HCT116 (cell line): ENCODE results near the gene PPEF1. TPM values are rescaled to one million over a fixed set of nuclear protein-coding genes. Genes with fewer than 3 reads are reported as not detected.

ENCODE experiments used
- ATAC-seq: fragments of 200-7000 bp; cut with Tn5 transposase; 2 replicates; pipeline ENCODE4 v1.9.1; 2020; ENCODE audit warnings: mild to moderate bottlenecking, moderate library complexity
- BruUV-seq: library from RNA; stranded (reverse); fragments of 400-500 nt; replicated peaks from 2 replicates; lab custom pipeline; 2021; lab: Mats Ljungman, UMichigan
- CTCF ChIA-PET: fragments of 300-600 bp; sonication (Branson Sonifier 250); formaldehyde crosslinking; loops from one replicate; lab custom pipeline; 2021; ENCODE audit warnings: antibody characterized with exemption; lab: Charles Lee
- POLR2A ChIA-PET: fragments of 300-600, 350-600 bp; sonication (Branson Sonifier 250); formaldehyde crosslinking; loops from one replicate; lab custom pipeline; 2021; ENCODE audit warnings: antibody characterized with exemption; lab: Charles Lee
- RAD21 ChIA-PET, 2 experiments: fragments of 300-600 bp; sonication (Branson Sonifier 250); formaldehyde crosslinking; loops; one replicate each; lab custom pipeline; 2023; ENCODE audit warnings: low total read pairs in 2 of 2; ENCODE audit not compliant: uncharacterized antibody in 2 of 2, unreplicated experiment in 2 of 2, low non-redundant PET in 1 of 2; lab: Charles Lee
- DNase-seq: peaks from one replicate; pipeline ENCODE4 v3.0.0-alpha.2; 2010; ENCODE audit warnings: low read depth, low spot score
- H2AFZ ChIP-seq: fragments of 200-600 bp; shearing (Covaris generic), sonication (generic); 2 replicates; pipeline ENCODE4 v1.6.1; 2017; ENCODE audit warnings: low read depth, mixed run types, mixed read lengths, antibody characterized with exemption, low read length; ENCODE audit not compliant: poor library complexity, severe bottlenecking
- H3K27ac ChIP-seq: 2 replicates; pipeline ENCODE4 v1.5.1; 2012; ENCODE audit warnings: low read depth, low read length
- H3K27me3 ChIP-seq: fragments of 200-600 bp; sonication (generic); 2 replicates; pipeline ENCODE4 v1.6.1; 2016; ENCODE audit warnings: mixed run types, low read length, mixed read lengths; ENCODE audit not compliant: insufficient read depth
- H3K36me3 ChIP-seq, 2 experiments: fragments of 200-500 bp in 1 of 2; fragments of 200-600 bp in 1 of 2; sonication (Bioruptor generic) in 1 of 2; sonication (generic) in 1 of 2; 2 replicates each; pipeline versions ENCODE4 v1.5.1 to v1.6.1; 2014 to 2016; ENCODE audit warnings: low read length in 2 of 2, inconsistent platforms in 1 of 2, mixed read lengths in 1 of 2, mixed run types in 1 of 2; ENCODE audit not compliant: insufficient read depth in 2 of 2, control insufficient read depth in 1 of 2
- H3K4me1 ChIP-seq, 2 experiments: fragments of 200-600 bp in 1 of 2; sonication (generic) in 1 of 2; 2 replicates each; pipeline versions ENCODE4 v1.5.1 to v1.6.1; 2012 to 2017; ENCODE audit warnings: low read length in 2 of 2, inconsistent platforms in 1 of 2, mild to moderate bottlenecking in 1 of 2, mixed read lengths in 1 of 2, mixed run types in 1 of 2, moderate library complexity in 1 of 2; ENCODE audit not compliant: insufficient read depth in 2 of 2, control insufficient read depth in 1 of 2
- H3K4me2 ChIP-seq: fragments of 200-600 bp; sonication (generic); 2 replicates; pipeline ENCODE4 v1.6.1; 2017; ENCODE audit warnings: mixed run types, low read length, mixed read lengths
- H3K4me3 ChIP-seq, 2 experiments: fragments of 200-600 bp in 1 of 2; sonication (generic) in 1 of 2; replicated peaks in 1 of 2; 2 replicates each; pipeline ENCODE4 v1.5.1; 2011 to 2016; ENCODE audit warnings: low read length in 2 of 2, control low read depth in 1 of 2, low read depth in 1 of 2, mild to moderate bottlenecking in 1 of 2, mixed read lengths in 1 of 2, mixed run types in 1 of 2
- H3K79me2 ChIP-seq: fragments of 200-600 bp; sonication (generic); 2 replicates; pipeline ENCODE4 v1.6.1; 2017; ENCODE audit warnings: mild to moderate bottlenecking, mixed run types, low read length, moderate library complexity, mixed read lengths; ENCODE audit not compliant: insufficient read depth
- H3K9ac ChIP-seq: fragments of 200-600 bp; sonication (generic); 2 replicates; pipeline ENCODE4 v1.6.1; 2016; ENCODE audit warnings: low read length, mixed read lengths
- H3K9me2 ChIP-seq: fragments of 200-600 bp; sonication (generic), shearing (Covaris generic); 2 replicates; pipeline ENCODE4 v1.6.1; 2017; ENCODE audit warnings: mixed run types, mild to moderate bottlenecking, moderate library complexity; ENCODE audit not compliant: insufficient read depth
- H3K9me3 ChIP-seq, 2 experiments: fragments of 200-500 bp in 1 of 2; fragments of 200-600 bp in 1 of 2; sonication (Bioruptor generic) in 1 of 2; sonication (generic) in 1 of 2; 2 replicates each; pipeline ENCODE4 v1.6.1; 2014 to 2017; ENCODE audit warnings: low read length in 2 of 2, mixed read lengths in 2 of 2, inconsistent platforms in 1 of 2, low read depth in 1 of 2, mild to moderate bottlenecking in 1 of 2, mixed run types in 1 of 2, moderate library complexity in 1 of 2; ENCODE audit not compliant: control insufficient read depth in 1 of 2, insufficient read depth in 1 of 2
- H4K20me1 ChIP-seq: fragments of 200-600 bp; sonication (generic), shearing (Covaris generic); 2 replicates; pipeline ENCODE4 v1.6.1; 2017; ENCODE audit warnings: mixed run types, mild to moderate bottlenecking, moderate library complexity; ENCODE audit not compliant: insufficient read depth
- CBX3 ChIP-seq: IDR thresholded peaks from 2 replicates; pipeline ENCODE4 v1.6.1; 2012; ENCODE audit warnings: low read depth
- CEBPB ChIP-seq: IDR thresholded peaks from 2 replicates; pipeline ENCODE4 v1.6.1; 2012; ENCODE audit warnings: low read depth
- ELF1 ChIP-seq: IDR thresholded peaks from 2 replicates; pipeline ENCODE4 v1.6.1; 2012; ENCODE audit warnings: low read depth, borderline replicate concordance
- FOSL1 ChIP-seq: IDR thresholded peaks from 2 replicates; pipeline ENCODE4 v1.6.1; 2012; ENCODE audit warnings: low read depth
- JUND ChIP-seq: IDR thresholded peaks from 2 replicates; pipeline ENCODE4 v1.6.1; 2012
- POLR2A ChIP-seq: IDR thresholded peaks from 2 replicates; pipeline ENCODE4 v1.7.0; 2011; ENCODE audit warnings: borderline replicate concordance; ENCODE audit not compliant: insufficient read depth, insufficient read length; ENCODE audit errors: extremely low read depth
- RAD21 ChIP-seq: IDR thresholded peaks from 2 replicates; pipeline ENCODE4 v1.6.1; 2012; ENCODE audit warnings: low read depth, mild to moderate bottlenecking
- SP1 ChIP-seq: IDR thresholded peaks from 2 replicates; pipeline ENCODE4 v1.6.1; 2012; ENCODE audit warnings: low read depth
- intact Hi-C: fragments of 100-400 bp; cut with micrococcal nuclease; formaldehyde crosslinking; loops from 2 replicates; pipeline ENCODE4 v1.10.0; 2022
- total RNA-seq: library from RNA; stranded (reverse); gene quantifications from one replicate; pipeline ENCODE4 v1.2.1, GENCODE V29; 2021; ENCODE audit not compliant: unreplicated experiment
- TF ChIP-seq, protein P1 (sequence below): IDR thresholded peaks from 2 replicates; pipeline ENCODE4 v1.6.1; 2012
- TF ChIP-seq, protein P2 (sequence below): IDR thresholded peaks from 2 replicates; pipeline ENCODE4 v1.6.1; 2011; ENCODE audit warnings: mild to moderate bottlenecking, low read length, moderate library complexity; ENCODE audit not compliant: insufficient replicate concordance; ENCODE audit errors: extremely low read depth

Gene PPEF1
- total RNA-seq, 1 experiment from 2014 or later = not detected

DNA sequence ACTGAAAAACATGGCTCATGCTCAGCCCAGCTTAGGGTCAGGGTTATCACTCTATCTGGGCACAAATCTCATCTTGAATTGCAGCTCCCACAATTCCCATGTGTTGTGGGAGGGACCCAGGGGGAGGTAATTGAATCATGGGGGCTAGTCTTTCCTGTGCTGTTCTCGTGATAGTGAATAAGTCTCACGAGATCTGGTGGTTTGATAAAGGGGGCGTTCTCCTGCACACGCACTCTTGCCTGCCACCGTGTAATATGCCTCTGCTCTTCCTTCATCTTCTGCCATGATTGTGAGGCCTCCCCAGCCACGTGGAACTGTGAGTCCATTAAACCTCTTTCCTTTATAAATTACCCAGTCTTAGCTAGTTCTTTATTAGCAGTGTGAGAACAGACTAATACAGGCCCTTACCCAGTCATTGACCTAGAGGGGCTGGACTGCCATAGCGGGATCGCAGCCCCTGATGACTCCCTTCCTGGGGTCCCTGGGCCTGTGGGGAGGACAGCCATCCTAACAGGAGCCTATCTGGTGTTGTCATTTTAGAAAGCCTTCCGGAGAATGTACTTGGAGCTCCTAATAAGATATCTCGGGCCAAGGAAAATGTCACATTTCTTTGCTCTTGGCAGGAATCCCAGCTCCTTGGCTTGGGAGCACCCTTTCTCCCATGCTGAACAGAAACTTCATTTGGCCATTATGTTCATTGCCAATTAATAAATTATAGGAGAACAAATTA is 163.9 kb downstream of the PPEF1 start:
- Histone ChIP-seq H3K4me2 (no peak overlapping the region), H3K27ac (no peak overlapping the region), H3K27me3 (no peaks in the 10 kb centered on the region), H3K79me2 (no peaks in the 10 kb centered on the region)
- RAD21 ChIA-PET = no interaction called here
- no TSS peak for BruUV-seq
- TF ChIP-seq RAD21 = no peak
- TF ChIP-seq, all 23 proteins: peak for 0
- no peak for DNase-seq
- no peak for ATAC-seq
- ChIA-PET CTCF (no interaction called here), POLR2A (no interaction called here)
- Histone ChIP-seq H3K9ac (no peak overlapping the region), H2AFZ (no peak overlapping the region), H3K9me2 (no peaks in the 10 kb centered on the region), H3K4me1 (peaks cover 2 to 21% of the 10 kb centered on the region in 2 experiments), H3K36me3 (no peaks in the 10 kb centered on the region), H4K20me1 (no peaks in the 10 kb centered on the region), H3K9me3 (no peaks in the 10 kb centered on the region), H3K4me3 (no peak overlapping the region)
- intact Hi-C loops = no loop called here

DNA sequence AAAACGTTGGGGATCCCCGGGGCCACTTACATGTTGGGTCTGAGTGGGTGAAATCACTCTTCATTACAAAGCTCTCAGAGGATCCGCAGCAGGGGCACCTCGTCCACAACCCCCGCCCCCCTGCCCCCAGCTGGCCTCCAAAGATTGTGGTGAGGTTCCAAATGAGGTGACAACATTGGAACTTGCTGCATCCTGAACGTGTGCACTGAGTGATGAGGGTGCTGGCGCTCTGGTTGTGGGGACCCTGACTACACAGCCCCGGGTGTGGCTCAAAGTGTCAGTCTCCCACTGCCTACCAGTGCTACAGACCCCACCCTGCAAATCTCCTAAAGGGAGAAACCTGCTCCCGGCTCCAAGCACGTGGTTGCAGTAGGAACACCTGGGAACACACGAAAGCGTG is 164.5 kb downstream of the PPEF1 start:
- Histone ChIP-seq H3K27ac (no peak overlapping the region), H3K9ac (no peak overlapping the region), H4K20me1 (no peaks in the 10 kb centered on the region), H3K36me3 (no peaks in the 10 kb centered on the region), H3K4me3 (no peak overlapping the region), H3K9me2 (no peaks in the 10 kb centered on the region), H3K9me3 (no peaks in the 10 kb centered on the region), H3K27me3 (no peaks in the 10 kb centered on the region), H3K79me2 (no peaks in the 10 kb centered on the region), H3K4me1 (peaks cover 2 to 21% of the 10 kb centered on the region in 2 experiments), H3K4me2 (no peak overlapping the region), H2AFZ (no peak overlapping the region)
- RAD21 ChIA-PET = no interaction called here
- POLR2A ChIA-PET = no interaction called here
- CTCF ChIA-PET = no interaction called here
- intact Hi-C loops = no loop called here
- no peak for DNase-seq
- ATAC-seq = no peak
- BruUV-seq = no TSS peak
- no peak for TF ChIP-seq JUND
- TF ChIP-seq, protein P1, sequence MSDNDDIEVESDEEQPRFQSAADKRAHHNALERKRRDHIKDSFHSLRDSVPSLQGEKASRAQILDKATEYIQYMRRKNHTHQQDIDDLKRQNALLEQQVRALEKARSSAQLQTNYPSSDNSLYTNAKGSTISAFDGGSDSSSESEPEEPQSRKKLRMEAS = no peak
- no peak for TF ChIP-seq SP1
- TF ChIP-seq, protein P2, sequence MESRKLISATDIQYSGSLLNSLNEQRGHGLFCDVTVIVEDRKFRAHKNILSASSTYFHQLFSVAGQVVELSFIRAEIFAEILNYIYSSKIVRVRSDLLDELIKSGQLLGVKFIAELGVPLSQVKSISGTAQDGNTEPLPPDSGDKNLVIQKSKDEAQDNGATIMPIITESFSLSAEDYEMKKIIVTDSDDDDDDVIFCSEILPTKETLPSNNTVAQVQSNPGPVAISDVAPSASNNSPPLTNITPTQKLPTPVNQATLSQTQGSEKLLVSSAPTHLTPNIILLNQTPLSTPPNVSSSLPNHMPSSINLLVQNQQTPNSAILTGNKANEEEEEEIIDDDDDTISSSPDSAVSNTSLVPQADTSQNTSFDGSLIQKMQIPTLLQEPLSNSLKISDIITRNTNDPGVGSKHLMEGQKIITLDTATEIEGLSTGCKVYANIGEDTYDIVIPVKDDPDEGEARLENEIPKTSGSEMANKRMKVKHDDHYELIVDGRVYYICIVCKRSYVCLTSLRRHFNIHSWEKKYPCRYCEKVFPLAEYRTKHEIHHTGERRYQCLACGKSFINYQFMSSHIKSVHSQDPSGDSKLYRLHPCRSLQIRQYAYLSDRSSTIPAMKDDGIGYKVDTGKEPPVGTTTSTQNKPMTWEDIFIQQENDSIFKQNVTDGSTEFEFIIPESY = no peak
- TF ChIP-seq ELF1 = no peak
- no peak for TF ChIP-seq CEBPB
- TF ChIP-seq RAD21 = no peak
- TF ChIP-seq POLR2A = no peak
- TF ChIP-seq FOSL1 = no peak
- TF ChIP-seq CBX3 = no peak
